RWPE2 (cell line): ENCODE measurements around the gene HLA-DOB.
A peak's percentile ranks its signal among the peaks of the same experiment; 100 is the strongest.

Experiments used
- ATAC-seq: fragments of 200-7000 bp; cut with Tn5 transposase; 3 replicates; pipeline ENCODE4 v1.9.1; 2021; ENCODE audit warnings: low read depth
- DNase-seq: peaks from one replicate; pipeline ENCODE4 v3.0.0-alpha.2; 2020; ENCODE audit warnings: low spot score
- H3K27ac ChIP-seq: fragments of 450-650 bp; 2 replicates; pipeline ENCODE4 v1.5.1; 2017; ENCODE audit warnings: mild to moderate bottlenecking; ENCODE audit not compliant: poor library complexity, severe bottlenecking
- H3K27me3 ChIP-seq: fragments of 250-450 bp; sonication (Bioruptor Pico); 2 replicates; pipeline ENCODE4 v1.5.1; 2021; ENCODE audit warnings: mild to moderate bottlenecking, moderate library complexity; ENCODE audit not compliant: insufficient read depth, poor library complexity, severe bottlenecking
- H3K36me3 ChIP-seq: fragments of 250-450 bp; sonication (Bioruptor Pico); 2 replicates; pipeline ENCODE4 v1.5.1; 2020; ENCODE audit warnings: low read depth, mild to moderate bottlenecking, moderate library complexity
- H3K4me1 ChIP-seq: fragments of 250-450 bp; sonication (Bioruptor Pico); 2 replicates; pipeline ENCODE4 v1.5.1; 2021; ENCODE audit warnings: mild to moderate bottlenecking, moderate library complexity; ENCODE audit not compliant: insufficient read depth, poor library complexity, severe bottlenecking
- H3K4me3 ChIP-seq: fragments of 250-450 bp; sonication (Bioruptor Pico); 2 replicates; pipeline ENCODE4 v1.5.1; 2021; ENCODE audit warnings: mild to moderate bottlenecking, moderate library complexity; ENCODE audit not compliant: severe bottlenecking
- H3K9me3 ChIP-seq: fragments of 250-450 bp; sonication (Bioruptor Pico); 2 replicates; pipeline ENCODE4 v1.5.1; 2021; ENCODE audit warnings: mild to moderate bottlenecking, moderate library complexity; ENCODE audit not compliant: severe bottlenecking
- TF ChIP-seq, protein P1 (sequence below): fragments of 450-650 bp; IDR thresholded peaks from one replicate; pipeline ENCODE4 v1.5.1; 2017; ENCODE audit warnings: mild to moderate bottlenecking, moderate library complexity; ENCODE audit not compliant: poor library complexity, severe bottlenecking

HLA-DOB gene

DNA sequence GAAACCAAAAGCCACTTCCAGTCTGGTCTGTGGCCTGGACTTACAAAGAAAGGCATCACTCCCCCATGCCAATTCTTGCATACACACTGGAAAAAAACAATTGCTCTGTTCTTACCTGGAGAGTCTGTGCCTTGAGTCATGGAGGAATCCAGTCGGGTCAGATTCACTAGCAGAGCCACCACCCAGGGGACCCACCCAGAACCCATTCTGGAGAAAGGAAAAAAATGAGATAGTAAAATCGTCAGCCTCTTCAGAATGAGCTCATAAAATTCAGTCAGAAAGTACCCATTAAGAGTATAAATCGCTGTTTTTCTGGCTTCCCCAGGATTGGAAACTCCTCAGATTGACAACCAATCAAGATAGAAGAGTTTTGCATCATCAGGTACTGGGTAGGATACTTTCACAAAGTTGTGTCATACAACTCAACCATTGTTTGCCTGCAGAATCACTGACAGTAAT is at the start of gene HLA-DOB:
TSS of gene HLA-DOB (minus strand) at position 257 of the 459 bp plus-strand sequence. CDS start at position 206, 51 bp downstream.
- ATAC-seq (peak; percentile 65), DNase-seq (no peak)
- H3K27ac ChIP-seq, result no peak within 1 kb of the TSS
- no peaks in the 10 kb centered on the region for H3K27me3 ChIP-seq
- H3K4me3 ChIP-seq, result no peak within 1 kb of the TSS
- H3K9me3 ChIP-seq, result no peaks in the 10 kb centered on the region
- no peaks in the 10 kb centered on the region for H3K36me3 ChIP-seq
- H3K4me1 ChIP-seq, result peaks cover 14% of the 10 kb centered on the region
- TF ChIP-seq, protein P1, sequence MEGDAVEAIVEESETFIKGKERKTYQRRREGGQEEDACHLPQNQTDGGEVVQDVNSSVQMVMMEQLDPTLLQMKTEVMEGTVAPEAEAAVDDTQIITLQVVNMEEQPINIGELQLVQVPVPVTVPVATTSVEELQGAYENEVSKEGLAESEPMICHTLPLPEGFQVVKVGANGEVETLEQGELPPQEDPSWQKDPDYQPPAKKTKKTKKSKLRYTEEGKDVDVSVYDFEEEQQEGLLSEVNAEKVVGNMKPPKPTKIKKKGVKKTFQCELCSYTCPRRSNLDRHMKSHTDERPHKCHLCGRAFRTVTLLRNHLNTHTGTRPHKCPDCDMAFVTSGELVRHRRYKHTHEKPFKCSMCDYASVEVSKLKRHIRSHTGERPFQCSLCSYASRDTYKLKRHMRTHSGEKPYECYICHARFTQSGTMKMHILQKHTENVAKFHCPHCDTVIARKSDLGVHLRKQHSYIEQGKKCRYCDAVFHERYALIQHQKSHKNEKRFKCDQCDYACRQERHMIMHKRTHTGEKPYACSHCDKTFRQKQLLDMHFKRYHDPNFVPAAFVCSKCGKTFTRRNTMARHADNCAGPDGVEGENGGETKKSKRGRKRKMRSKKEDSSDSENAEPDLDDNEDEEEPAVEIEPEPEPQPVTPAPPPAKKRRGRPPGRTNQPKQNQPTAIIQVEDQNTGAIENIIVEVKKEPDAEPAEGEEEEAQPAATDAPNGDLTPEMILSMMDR, result no peak

DNA sequence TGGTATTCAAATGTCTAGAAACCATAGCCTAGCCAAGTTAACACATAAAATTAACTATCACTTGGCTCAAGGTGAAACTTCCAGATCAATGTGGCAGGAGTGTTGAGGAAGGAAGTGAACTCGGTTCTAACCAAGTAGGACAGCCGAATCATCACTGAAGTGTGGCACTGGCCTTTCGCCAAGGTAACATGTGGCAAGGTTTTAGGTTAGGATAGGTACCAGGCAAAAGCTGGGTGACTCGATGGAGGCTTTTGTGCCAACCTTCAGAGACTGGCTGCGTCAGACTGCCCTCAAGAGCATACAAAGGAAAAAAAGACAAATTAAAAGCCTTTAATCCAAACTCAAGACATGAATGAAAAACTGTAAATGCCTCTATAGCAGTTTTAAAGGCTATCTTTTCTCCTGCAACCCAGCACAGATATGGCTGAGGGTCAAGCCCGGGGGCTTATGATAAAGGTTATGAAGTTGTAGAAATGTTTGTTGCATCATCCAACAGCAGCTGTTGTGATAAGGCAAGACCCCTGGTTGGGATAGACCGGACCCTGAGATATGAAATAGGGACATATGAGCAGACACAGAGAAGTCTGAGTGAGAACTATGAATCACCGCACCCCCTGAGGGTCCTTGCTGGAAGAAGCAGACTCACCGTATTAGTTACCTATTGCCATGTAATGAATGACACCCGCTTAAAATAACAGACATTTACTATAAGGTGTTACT is 49.1 kb upstream of the HLA-DOB start:
- H3K27ac ChIP-seq, result no peak overlapping the region
- TF ChIP-seq, protein P1, result no peak
- H3K36me3 ChIP-seq, result no peaks in the 10 kb centered on the region
- H3K27me3 ChIP-seq, result peaks cover 3% of the 10 kb centered on the region
- ATAC-seq (no peak), DNase-seq (no peak)
- H3K4me3 ChIP-seq, result no peak overlapping the region
- H3K4me1 ChIP-seq, result peaks cover 10% of the 10 kb centered on the region
- H3K9me3 ChIP-seq, result no peaks in the 10 kb centered on the region

DNA sequence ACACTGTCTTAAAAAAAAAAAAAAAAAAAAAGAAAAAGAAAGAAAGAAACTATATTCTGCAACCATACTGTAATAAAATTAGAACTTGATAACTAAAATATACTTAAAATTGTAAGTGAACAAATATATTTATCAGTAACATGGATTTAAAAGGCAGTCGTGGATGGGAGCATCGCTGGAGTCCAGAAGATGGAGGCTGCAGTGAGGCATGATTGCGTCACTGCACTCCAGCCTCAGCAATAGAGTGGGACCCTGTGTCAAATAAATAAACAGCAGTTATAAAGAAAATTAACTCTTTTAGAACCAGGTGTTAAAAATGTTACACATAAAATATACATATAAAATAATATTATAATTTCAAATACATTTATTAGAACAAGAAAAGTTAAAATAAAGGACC is 45.9 kb upstream of the HLA-DOB start:
- peaks cover 3% of the 10 kb centered on the region for H3K27me3 ChIP-seq
- ATAC-seq (no peak), DNase-seq (no peak)
- peaks cover 13% of the 10 kb centered on the region for H3K4me1 ChIP-seq
- H3K9me3 ChIP-seq, result peaks cover 2% of the 10 kb centered on the region
- H3K4me3 ChIP-seq, result no peak overlapping the region
- H3K36me3 ChIP-seq, result no peaks in the 10 kb centered on the region; the same call in 1 of the 2 replicates
- H3K27ac ChIP-seq, result no peak overlapping the region
- TF ChIP-seq, protein P1, result no peak

DNA sequence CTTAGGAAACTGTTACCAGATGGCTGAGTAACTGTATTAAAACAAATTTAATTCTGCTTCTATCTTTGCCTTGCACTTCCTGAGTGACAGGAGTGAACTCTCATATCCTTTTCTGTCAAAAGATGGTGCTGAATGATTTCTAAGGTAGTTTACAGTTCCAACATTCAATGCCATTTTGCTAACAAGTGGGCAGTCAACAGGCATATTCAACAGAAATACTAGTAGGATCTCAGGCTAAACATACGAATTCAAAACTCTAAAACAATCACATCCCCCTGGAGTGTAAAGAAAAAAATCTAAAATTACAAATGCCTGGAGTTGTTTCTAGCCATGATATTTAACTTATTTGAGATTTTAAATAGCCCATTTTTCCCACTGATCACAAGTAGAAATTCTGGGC is 43.9 kb upstream of the HLA-DOB start:
- Histone ChIP-seq H3K4me3 (no peak overlapping the region), H3K36me3 (no peaks in the 10 kb centered on the region; the same call in 1 of the 2 replicates), H3K9me3 (peaks cover 2% of the 10 kb centered on the region), H3K27me3 (peaks cover 3% of the 10 kb centered on the region), H3K27ac (peak overlapping the region; percentile 15), H3K4me1 (peaks cover 13% of the 10 kb centered on the region)
- ATAC-seq (no peak), DNase-seq (no peak)
- TF ChIP-seq, protein P1, result no peak

DNA sequence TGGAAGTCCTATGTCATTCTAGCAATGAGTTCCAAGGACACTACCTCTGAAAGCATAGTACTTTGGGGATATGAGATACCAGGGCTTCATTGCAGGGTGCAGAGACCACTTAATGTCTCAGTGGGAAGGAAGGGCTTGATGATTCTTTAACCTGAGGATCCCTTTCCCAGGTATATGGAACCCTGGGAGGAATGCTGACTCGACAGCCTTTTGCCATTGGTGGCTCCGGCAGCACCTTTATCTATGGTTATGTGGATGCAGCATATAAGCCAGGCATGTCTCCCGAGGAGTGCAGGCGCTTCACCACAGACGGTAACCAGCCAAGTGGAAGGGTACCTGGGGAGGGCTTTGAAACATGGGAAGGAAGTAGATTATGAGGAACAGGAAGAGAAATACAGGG is 41.4 kb upstream of the HLA-DOB start:
- H3K27me3 ChIP-seq, result no peaks in the 10 kb centered on the region
- H3K27ac ChIP-seq, result no peak overlapping the region
- DNase-seq, result no peak
- no peak overlapping the region for H3K4me3 ChIP-seq
- peaks cover 2% of the 10 kb centered on the region for H3K9me3 ChIP-seq
- TF ChIP-seq, protein P1, result no peak
- no peaks in the 10 kb centered on the region; the same call in 1 of the 2 replicates for H3K36me3 ChIP-seq
- ATAC-seq, result no peak
- H3K4me1 ChIP-seq, result peaks cover 13% of the 10 kb centered on the region
